HG03280 (cell line): Measurements from ENCODE around the gene VSIG10.
"Not testable (repeated sequence)": the region's sequence is repeated elsewhere in the genome, so short reads cannot be mapped to it uniquely, and the experiment has no call there.

Source experiments
- ATAC-seq: cut with Tn5 transposase; IDR thresholded peaks from one replicate; pipeline ENCODE4 v1.9.1; 2021; ENCODE audit warnings: mild to moderate bottlenecking, moderate library complexity; ENCODE audit not compliant: unreplicated experiment

VSIG10 gene

DNA sequence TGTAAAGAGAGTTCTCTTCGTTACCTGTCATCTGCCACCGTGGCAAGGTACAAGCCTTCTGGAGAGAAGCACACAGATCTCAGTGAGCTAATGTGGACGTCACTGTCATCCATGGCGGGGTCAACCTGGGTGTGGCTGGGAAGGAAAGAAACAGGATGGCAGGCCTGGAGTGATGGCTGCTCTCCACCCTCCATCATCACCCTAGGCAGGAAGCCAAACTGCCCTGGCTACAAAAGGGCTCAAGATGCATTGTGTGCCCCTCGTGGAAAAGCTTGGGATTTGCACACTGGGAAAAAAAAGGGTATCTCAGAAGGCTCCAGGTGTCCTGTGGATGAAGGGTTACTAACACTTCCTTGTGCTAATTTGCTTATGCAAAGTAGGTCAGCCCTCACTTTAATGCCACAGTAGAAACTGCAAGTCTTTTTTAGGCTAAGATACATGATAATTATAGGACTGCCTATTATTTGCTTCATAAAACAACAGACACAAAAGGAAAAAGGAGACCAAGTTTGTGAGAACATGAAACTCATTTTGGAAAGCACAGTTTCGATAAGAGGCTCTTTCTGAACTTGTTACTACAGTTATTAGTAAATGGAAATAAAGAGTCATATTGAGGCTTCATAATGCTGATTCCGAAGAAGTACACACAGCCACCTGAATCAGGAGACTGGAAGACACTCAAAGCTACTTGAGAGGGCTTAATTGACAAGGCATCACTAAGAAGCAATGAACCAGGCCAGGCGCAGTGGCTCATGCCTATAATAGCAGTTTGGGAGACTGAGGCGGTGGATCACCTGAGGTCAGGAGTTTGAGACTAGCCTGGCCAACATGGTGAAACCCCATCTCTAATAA is 68.4 kb downstream of the VSIG10 start:
- peak; percentile 71 for ATAC-seq

- ATAC-seq, result no peak
These were observed 69.2 kb downstream of the VSIG10 start for GRCh38 chr12:118034429-118035189.

DNA sequence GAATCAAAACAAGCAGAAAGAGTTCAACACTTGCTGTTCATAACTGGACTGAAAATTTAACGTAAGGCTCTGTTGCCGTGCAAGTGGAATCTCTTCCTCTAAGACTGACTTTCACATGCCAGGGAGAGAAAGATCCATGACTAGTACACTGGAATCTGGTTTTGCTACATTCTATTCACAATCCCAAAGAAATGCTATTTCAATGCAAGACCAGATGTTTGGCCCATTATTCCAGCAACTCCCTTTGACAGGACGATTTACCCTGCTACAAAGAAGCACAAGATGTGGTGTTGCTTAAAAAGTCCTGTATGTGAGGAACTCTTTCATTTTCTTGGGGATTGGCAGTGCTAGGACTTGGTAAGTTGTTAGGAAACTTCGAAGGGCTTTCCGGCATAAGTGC is 69.9 kb downstream of the VSIG10 start:
- no peak for ATAC-seq

DNA sequence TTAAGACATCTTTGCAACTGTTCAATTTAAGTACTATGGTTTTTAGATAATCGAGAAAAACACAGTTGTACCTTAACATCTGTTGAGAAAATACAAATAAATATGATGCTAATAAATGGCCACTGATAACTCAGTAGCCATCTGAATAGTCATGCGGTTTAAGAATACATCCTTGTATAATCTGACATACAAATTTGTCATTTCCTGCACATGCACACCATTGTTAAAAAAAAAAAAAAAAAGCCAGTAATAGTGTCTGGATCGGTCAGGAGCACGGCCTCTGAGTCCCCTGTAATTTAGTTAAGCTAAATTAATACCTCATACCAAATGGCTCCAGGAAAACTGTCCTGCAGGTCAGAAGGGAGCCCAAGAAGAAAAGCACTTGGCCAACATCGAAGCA is 70.5 kb downstream of the VSIG10 start:
- ATAC-seq, result no peak

DNA sequence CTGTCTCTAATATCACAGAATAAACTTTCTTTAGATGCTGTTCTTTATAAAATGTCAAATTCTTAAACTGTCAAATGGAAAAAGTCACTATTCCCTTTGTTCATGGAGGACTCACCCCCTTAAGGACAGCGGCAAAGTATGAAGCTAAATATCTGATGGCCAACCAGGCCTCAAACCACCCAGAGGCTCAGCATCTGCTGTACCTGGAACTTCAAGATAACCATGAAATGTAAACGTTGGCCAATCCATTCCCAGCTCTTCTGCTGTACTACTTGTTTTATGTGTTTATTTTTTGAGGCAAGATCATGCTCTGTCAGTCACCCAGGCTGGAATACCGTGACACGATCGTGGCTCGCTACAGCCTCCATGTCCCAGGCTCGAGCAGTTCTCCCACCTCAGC is 71.6 kb downstream of the VSIG10 start:
- ATAC-seq, result no peak

- no peak for ATAC-seq
These were observed 74.6 kb downstream of the VSIG10 start for GRCh38 chr12:118029166-118029565.

DNA sequence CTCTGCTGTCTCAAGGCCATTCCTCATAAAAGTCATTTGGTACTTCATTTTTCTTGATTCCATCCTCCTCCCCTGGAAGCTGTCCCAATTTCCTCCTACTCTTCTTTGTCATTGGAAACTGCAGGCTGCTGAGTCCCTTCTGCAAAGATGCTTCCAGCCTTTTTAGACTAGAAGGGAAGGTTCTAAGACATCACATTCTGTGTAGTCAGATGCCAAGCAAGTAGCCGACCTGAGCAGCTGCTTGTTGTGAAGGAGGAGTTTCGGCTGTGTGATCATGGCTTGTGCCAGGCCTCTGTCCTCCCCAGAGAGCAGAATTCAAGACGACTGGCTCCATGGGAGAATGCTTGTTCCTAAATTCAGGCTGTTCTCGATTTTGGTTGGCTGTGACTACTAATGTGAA is 78.6 kb downstream of the VSIG10 start:
- no peak for ATAC-seq

DNA sequence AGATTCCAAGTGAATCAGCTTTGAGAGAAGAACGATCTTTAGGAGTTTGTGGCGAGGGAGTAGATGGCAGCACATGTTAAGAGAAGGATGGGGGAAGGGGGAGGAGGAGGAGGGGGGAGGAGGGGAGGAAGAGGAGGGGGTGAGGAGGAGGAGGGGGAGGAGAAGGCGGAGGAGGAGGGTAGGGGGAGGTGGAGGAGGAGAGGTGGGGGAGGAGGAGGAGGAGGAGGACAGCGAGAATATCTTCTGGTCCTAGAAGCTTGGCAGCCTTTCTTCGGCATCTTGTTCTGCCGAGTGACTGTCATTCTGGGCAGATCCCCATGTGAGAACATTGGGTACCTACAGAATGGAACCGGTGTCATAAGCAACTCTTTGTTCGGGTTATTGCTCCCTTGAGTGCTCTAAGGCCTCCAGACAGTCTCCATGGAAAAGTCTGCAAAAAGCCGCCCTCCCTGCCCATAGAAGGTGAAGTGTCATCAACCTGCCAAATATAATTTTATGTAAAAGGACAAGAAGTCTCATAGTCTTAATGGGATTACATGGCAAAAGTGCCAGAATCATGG is 80.4 kb downstream of the VSIG10 start:
- ATAC-seq, result no peak

DNA sequence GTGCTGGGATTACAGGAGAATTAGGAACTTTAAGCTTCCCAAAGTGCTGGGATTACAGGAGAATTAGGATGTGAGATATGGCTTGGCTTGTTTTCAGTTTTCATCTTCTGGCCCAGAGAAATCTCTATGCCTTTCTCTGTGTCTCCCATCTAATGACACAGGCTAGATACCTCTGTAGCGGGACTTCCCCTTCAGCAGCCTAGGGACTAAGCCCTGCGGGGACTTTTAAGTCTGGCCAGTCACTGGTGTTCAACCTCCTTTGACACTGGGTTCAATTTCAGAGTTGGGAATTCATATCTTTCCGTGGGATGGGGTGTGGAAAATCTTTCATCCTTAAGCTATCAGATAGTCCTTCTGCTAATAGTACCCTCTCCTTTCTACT is 81.1 kb downstream of the VSIG10 start:
- no peak for ATAC-seq

GRCh38 chr12:118022097-118022727 is 81.6 kb downstream of the VSIG10 start:
- ATAC-seq, result not testable (repeated sequence)

GRCh38 chr12:118020036-118020435 is 83.8 kb downstream of the VSIG10 start:
- no peak for ATAC-seq

DNA sequence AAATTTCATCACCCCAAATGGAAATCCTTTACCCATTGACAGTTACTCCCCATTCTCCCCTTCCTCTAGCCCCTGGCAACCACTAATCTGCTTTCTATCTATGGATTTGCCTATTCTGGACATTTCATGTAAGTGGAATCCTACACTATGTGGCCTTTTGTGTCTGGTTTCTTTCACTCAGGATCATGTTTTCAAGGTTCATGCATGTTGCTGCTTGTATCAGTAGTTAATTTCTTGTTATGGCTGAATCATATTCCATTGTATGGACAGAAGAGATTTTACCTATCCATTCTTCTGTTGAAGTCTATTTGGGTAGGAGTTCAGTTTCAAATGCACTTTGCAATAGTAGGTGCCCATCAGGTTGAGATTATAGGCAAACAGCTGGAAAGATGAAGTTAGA is 85.9 kb downstream of the VSIG10 start:
- ATAC-seq, result no peak

DNA sequence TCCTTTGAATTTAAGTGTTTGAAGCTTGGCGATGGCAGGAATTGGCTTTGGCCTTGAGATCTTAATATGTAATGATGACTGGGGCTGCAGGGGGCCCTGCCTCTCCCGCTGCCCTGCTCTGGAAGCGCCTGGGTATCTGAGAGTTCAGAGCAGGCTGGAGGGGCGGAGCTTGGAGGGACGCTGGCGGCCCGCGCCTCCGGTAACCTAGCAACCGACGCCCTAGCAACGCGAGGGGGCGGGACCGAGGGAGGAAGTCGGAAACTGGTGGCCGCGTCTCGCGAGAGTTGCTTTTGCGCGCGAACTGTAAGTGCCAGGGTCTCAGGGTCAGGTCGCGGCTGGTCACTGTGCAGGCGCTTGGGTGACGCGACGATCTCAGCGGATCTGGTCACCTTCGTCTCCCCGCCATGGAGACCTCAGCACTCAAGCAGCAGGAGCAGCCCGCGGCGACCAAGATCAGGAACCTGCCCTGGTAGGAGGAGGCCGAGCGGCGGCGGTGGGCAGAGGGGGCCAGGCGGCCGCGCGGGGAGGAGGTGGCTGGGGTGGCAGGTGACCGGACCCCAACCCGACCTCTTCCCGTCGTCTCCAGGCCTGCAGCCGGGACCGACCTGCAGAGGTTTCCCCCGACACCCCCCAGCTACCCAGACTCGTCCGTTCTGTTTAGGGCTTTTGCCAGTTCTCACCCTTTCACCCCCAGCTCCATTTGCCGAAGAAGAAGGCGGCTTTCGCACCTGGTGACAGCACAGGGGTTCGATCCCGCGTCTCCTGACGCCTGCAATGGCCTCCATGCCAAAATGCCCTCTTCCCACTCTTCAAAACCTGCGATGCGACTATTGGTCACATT is 87.2 kb downstream of the VSIG10 start, which contains the start of gene RFC5:
Gene RFC5, plus strand, starts transcription at position 280 of the 841 bp plus-strand sequence. Its CDS starts 125 bp downstream, at position 405.
- ATAC-seq, result peak; percentile 99

- ATAC-seq, result no peak
These were observed 87.9 kb downstream of the VSIG10 start for GRCh38 chr12:118015944-118016343.

- ATAC-seq, result no peak
These were observed 88.5 kb downstream of the VSIG10 start for GRCh38 chr12:118015306-118015705.
